NCI-H1694 (cell line): ENCODE results near the gene UPB1.
"Not testable (repeated sequence)": the region's sequence is repeated elsewhere in the genome, so short reads cannot be mapped to it uniquely, and the experiment has no call there.

Source experiments
- DNase-seq: peaks from one replicate; lab custom pipeline; 2025; lab: John Stamatoyannopoulos, UW

The UPB1 gene

GRCh38 chr22:24482575-24482974 lies 12.6 kb upstream of the UPB1 start:
- no peak for DNase-seq

GRCh38 chr22:24482998-24483397 lies 12.1 kb upstream of the UPB1 start:
- DNase-seq: no peak

GRCh38 chr22:24483976-24484545 lies 11.1 kb upstream of the UPB1 start:
- DNase-seq: no peak

GRCh38 chr22:24485170-24485569 lies 10.0 kb upstream of the UPB1 start:
- no peak for DNase-seq

GRCh38 chr22:24485608-24486007 lies 9.5 kb upstream of the UPB1 start:
- no peak for DNase-seq

GRCh38 chr22:24486501-24486921 lies 8.6 kb upstream of the UPB1 start:
- DNase-seq: no peak

- no peak for DNase-seq
These were observed 6.1 kb upstream of the UPB1 start for GRCh38 chr22:24489011-24489410.

GRCh38 chr22:24489434-24489833 lies 5.7 kb upstream of the UPB1 start:
- not testable (repeated sequence) for DNase-seq

- DNase-seq: no peak
These were observed 2.7 kb upstream of the UPB1 start for GRCh38 chr22:24492391-24492790.

GRCh38 chr22:24494167-24494527 lies 985 bp upstream of the UPB1 start:
- DNase-seq: no peak

- no peak for DNase-seq
These were observed 188 bp downstream of the UPB1 start for GRCh38 chr22:24495365-24495675.

- DNase-seq: no peak
These were observed 1.1 kb downstream of the UPB1 start for GRCh38 chr22:24496234-24496633.

GRCh38 chr22:24496661-24497060 lies 1.5 kb downstream of the UPB1 start:
- no peak for DNase-seq

- DNase-seq: no peak
These were observed 2.7 kb downstream of the UPB1 start for GRCh38 chr22:24497841-24498258.

GRCh38 chr22:24498824-24499223 lies 3.7 kb downstream of the UPB1 start:
- DNase-seq: no peak

- no peak for DNase-seq
These were observed 4.7 kb downstream of the UPB1 start for GRCh38 chr22:24499706-24500276.

GRCh38 chr22:24500277-24500820 lies 5.2 kb downstream of the UPB1 start:
- peak; percentile 24 for DNase-seq

- no peak for DNase-seq
These were observed 6.3 kb downstream of the UPB1 start for GRCh38 chr22:24501301-24502005.

GRCh38 chr22:24502034-24502433 lies 6.9 kb downstream of the UPB1 start:
- no peak for DNase-seq

GRCh38 chr22:24502541-24502940 lies 7.4 kb downstream of the UPB1 start:
- DNase-seq: no peak

- DNase-seq: peak; percentile 10
These were observed 8.2 kb downstream of the UPB1 start for GRCh38 chr22:24503137-24503842.

- DNase-seq: no peak
These were observed 8.8 kb downstream of the UPB1 start for GRCh38 chr22:24503843-24504338.

GRCh38 chr22:24504540-24504939 lies 9.4 kb downstream of the UPB1 start:
- no peak for DNase-seq
